SHP77 treated with DMSO at 0.1 percent for 48 hours (cell line): ENCODE results near the gene PCDH9.
"Not testable (repeated sequence)": the region's sequence is repeated elsewhere in the genome, so short reads cannot be mapped to it uniquely, and the experiment has no call there.

Source experiments
- DNase-seq: peaks from one replicate; lab custom pipeline; 2025; lab: John Stamatoyannopoulos, UW

Gene PCDH9

DNA sequence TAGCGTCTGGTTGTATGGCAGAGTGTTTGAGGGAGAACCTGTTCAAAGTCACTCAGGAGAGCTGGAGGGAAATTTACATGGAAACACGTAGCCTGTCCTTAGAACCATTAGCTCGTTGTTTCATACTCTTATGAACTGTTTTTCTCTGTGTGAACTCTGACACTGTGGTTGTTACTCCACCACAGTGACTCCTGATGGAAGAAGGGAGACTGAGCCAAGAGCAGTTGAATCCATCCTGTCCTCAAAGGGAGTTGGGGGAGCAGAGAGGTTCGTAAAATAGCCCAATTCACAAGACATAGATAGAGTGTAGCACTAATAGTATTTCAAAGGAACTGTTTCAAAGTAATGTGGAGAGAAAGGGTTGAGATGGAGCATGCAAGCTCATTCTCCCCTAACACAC, 964.8 kb downstream of the PCDH9 start:
- DNase-seq, result no peak

- DNase-seq, result no peak
Observed at GRCh38 chr13:66264971-66265370, 965.2 kb downstream of the PCDH9 start.

- DNase-seq, result no peak
Observed at GRCh38 chr13:66262330-66262729, 967.8 kb downstream of the PCDH9 start.

GRCh38 chr13:66259426-66259825, 970.7 kb downstream of the PCDH9 start:
- not testable (repeated sequence) for DNase-seq
